NT2/D1 (cell line): ENCODE data around the gene FOXP3.

ENCODE experiments used
- DNase-seq: peaks from one replicate; pipeline ENCODE4 v3.0.0-alpha.2; 2011; ENCODE audit warnings: low read depth, low spot score
- H3K27me3 ChIP-seq: 2 replicates; pipeline ENCODE4 v1.6.0; 2011; ENCODE audit warnings: mild to moderate bottlenecking; ENCODE audit not compliant: insufficient read length, insufficient read depth
- H3K36me3 ChIP-seq: 2 replicates; pipeline ENCODE4 v1.6.1; 2011; ENCODE audit warnings: mild to moderate bottlenecking, low read length, mixed read lengths; ENCODE audit not compliant: insufficient read depth, insufficient read length
- H3K4me1 ChIP-seq: 2 replicates; pipeline ENCODE4 v1.5.1; 2011; ENCODE audit not compliant: insufficient read depth, insufficient read length
- H3K4me3 ChIP-seq: 2 replicates; pipeline ENCODE4 v1.5.1; 2011; ENCODE audit warnings: low read depth; ENCODE audit not compliant: insufficient read length
- H3K9ac ChIP-seq: 2 replicates; pipeline ENCODE4 v1.6.0; 2011; ENCODE audit warnings: low read depth; ENCODE audit not compliant: insufficient read length
- H3K9me3 ChIP-seq: 2 replicates; pipeline ENCODE4 v1.5.1; 2011; ENCODE audit warnings: mild to moderate bottlenecking, low read length; ENCODE audit not compliant: insufficient read depth
- SUZ12 ChIP-seq: IDR thresholded peaks from 2 replicates; pipeline ENCODE4 v1.6.1; 2011; ENCODE audit not compliant: insufficient read length, insufficient read depth; ENCODE audit errors: extremely low read depth
- YY1 ChIP-seq: IDR thresholded peaks from 2 replicates; pipeline ENCODE4 v1.6.1; 2011; ENCODE audit not compliant: insufficient read length, insufficient read depth
- ZNF274 ChIP-seq: IDR thresholded peaks from 2 replicates; pipeline ENCODE4 v1.6.1; 2011; ENCODE audit warnings: mild to moderate bottlenecking, low read depth, low read length

FOXP3 gene

DNA sequence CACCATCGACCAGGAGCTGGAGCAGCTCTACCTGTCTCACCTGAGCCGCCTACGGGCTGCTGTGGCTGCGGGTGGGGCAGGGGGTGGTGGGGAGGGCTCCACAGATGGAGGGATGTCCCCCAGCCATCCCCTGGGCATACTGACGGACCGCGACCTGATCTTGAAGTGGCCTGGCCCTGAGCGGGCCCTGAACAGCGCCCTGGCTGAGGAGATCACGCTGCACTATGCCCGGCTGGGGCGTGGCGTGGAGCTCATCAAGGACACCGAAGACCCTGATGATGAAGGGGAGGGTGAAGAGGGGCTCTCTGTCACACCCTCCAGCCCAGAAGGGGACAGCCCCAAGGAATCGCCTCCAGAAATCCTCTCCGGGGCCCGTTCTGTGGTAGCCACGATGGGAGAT lies 21.6 kb upstream of the FOXP3 start:
- TF ChIP-seq ZNF274 (no peak), SUZ12 (no peak), YY1 (no peak)
- H3K36me3 ChIP-seq = peaks cover 18% of the 10 kb centered on the region
- no peak overlapping the region for H3K4me3 ChIP-seq
- H3K9me3 ChIP-seq = no peaks in the 10 kb centered on the region
- peaks cover 4% of the 10 kb centered on the region for H3K4me1 ChIP-seq
- no peaks in the 10 kb centered on the region for H3K27me3 ChIP-seq
- H3K9ac ChIP-seq = no peak overlapping the region
- DNase-seq = no peak

DNA sequence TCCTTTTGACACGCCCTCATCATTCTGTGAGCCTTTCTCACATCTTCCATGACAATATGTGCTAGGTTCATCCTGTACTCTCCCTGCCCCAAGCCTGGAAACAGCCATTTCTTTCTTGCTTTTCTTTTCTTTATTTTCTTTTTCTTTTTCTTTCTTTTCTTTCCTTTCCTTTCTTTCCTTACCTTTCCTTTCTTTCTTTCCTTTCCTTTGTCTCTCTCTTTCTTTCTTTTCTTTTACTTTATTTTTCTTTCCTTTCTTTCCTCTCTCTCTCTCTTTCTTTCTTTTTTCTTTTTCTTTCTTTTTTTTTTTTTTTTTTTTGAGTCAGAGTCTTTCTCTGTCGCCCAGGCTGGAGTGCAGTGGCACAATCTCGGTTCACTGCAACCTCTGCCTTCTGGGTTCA lies 19.7 kb upstream of the FOXP3 start:
- peaks cover 18% of the 10 kb centered on the region for H3K36me3 ChIP-seq
- H3K4me1 ChIP-seq = peaks cover 5% of the 10 kb centered on the region
- no peak for TF ChIP-seq SUZ12
- H3K27me3 ChIP-seq = no peaks in the 10 kb centered on the region
- H3K9me3 ChIP-seq = no peaks in the 10 kb centered on the region
- no peak overlapping the region for H3K9ac ChIP-seq
- H3K4me3 ChIP-seq = no peak overlapping the region
- DNase-seq = no peak

DNA sequence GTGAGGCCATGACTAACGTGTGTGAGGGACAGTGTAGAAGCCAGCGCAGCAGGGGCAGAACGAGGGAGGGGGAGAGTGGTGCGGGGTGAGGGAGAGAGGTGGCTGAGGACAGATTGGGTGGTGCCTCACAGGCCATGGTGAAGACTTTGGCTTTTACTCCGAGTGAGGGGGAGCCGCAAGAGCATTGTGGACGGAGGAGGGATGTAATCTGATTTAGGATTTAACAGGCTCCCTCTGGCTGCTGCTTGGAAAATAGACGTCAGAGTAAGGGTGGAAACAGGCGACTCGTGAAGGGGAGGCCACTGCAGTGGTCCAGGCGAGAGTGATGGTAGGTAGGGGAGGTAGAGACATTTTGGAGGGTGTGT lies 18.1 kb upstream of the FOXP3 start:
- no peak overlapping the region for H3K4me3 ChIP-seq
- DNase-seq = peak; percentile 32
- H3K27me3 ChIP-seq = no peaks in the 10 kb centered on the region
- no peak for TF ChIP-seq ZNF274
- no peak for TF ChIP-seq SUZ12
- TF ChIP-seq YY1 = no peak
- H3K9me3 ChIP-seq = no peaks in the 10 kb centered on the region
- peaks cover 23% of the 10 kb centered on the region for H3K36me3 ChIP-seq
- no peak overlapping the region for H3K9ac ChIP-seq
- H3K4me1 ChIP-seq = peaks cover 5% of the 10 kb centered on the region

DNA sequence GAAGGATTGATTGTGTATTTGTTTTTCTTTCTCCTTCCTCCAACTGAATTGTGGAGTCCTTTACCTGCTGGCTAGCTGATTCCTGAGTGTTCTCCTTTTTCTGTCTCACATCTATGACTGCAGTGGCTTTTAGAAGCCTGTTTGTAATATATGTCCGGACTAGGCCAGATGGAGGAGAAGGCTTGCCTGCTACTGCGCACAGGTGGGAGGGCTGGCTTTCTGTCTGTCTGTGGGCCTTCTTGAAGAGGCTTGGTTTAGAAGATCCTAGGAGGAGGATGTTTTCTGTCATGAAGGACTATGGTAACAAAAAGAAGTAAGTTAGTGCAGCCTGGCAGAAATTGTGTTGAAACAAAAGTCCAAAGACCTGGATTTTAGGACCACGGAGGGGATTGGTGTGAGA lies 13.6 kb upstream of the FOXP3 start:
- TF ChIP-seq YY1 (no peak), SUZ12 (no peak), ZNF274 (no peak)
- H3K4me3 ChIP-seq = no peak overlapping the region
- H3K4me1 ChIP-seq = peaks cover 5% of the 10 kb centered on the region
- no peak for DNase-seq
- H3K36me3 ChIP-seq = peaks cover 42% of the 10 kb centered on the region
- no peak overlapping the region for H3K9ac ChIP-seq
- no peaks in the 10 kb centered on the region for H3K9me3 ChIP-seq
- no peaks in the 10 kb centered on the region for H3K27me3 ChIP-seq

DNA sequence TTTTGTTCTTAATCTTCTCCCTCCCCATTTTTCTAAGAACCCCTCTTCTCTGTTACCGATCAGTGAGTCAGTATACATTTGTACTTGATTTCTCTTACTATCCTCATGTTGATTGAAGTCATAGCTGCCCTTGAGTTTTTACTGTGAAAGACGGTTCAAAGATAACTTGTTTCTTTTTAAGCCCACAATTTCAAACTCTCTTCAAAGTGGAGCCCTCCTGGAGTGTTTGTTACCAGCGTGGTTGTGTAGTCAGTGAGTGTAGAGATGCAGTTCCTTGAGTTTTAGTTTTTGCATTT lies 13.0 kb upstream of the FOXP3 start:
- no peak for TF ChIP-seq SUZ12
- no peak for TF ChIP-seq ZNF274
- TF ChIP-seq YY1 = no peak

DNA sequence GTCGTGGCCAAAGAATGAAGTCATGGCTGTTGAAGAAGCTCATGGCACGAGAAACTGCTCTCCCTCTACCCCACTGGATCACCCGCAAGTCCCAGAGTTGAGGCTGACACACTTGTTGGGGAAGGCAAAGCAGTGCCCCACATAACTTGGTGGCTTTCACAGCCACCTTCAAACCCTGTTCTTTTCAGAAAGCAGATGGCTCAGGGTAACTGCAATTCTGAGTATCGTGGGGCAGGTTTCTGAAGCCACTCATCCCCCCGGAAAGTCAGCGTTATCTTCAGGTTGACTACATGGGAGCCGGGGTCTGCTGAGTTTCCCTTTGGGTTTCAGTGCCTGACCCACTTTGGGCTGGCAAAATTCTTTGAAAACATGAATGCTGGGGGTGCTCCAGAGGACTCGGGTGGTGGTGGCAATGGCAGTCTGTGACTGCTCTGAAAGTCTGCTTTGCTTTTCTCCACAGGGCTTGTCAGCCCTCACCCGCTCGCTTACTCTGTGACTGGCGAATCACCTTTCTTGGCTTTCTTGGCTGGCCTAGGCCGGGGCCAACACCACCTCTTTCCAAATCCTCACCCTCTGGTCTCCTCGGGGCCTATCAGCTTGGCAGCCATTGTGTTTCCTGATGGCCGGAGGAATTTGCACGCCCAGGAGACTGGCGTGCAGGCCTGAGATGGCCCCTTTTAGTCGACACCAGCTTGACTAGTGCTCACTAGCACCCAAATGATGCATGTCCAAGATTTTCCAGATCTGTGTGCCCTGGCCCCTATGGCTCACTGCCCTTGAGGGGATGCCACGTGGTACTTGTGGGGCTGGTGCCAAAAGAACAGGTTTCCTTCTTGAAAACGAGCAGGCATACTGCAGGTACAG lies 12.4 kb upstream of the FOXP3 start:
- no peak overlapping the region for H3K4me3 ChIP-seq
- H3K4me1 ChIP-seq = peaks cover 5% of the 10 kb centered on the region
- no peak for DNase-seq
- no peak for TF ChIP-seq YY1
- no peak for TF ChIP-seq ZNF274
- TF ChIP-seq SUZ12 = no peak
- no peaks in the 10 kb centered on the region for H3K9me3 ChIP-seq
- H3K27me3 ChIP-seq = no peaks in the 10 kb centered on the region
- H3K36me3 ChIP-seq = peaks cover 53% of the 10 kb centered on the region
- H3K9ac ChIP-seq = peak overlapping the region; percentile 2

More for the DNA sequence above, 13.0 kb upstream of the FOXP3 start:
- no peaks in the 10 kb centered on the region for H3K27me3 ChIP-seq
- no peak overlapping the region for H3K9ac ChIP-seq
- no peak overlapping the region for H3K4me3 ChIP-seq
- H3K4me1 ChIP-seq = peaks cover 5% of the 10 kb centered on the region
- H3K9me3 ChIP-seq = no peaks in the 10 kb centered on the region
- no peak for DNase-seq
- H3K36me3 ChIP-seq = peaks cover 47% of the 10 kb centered on the region

DNA sequence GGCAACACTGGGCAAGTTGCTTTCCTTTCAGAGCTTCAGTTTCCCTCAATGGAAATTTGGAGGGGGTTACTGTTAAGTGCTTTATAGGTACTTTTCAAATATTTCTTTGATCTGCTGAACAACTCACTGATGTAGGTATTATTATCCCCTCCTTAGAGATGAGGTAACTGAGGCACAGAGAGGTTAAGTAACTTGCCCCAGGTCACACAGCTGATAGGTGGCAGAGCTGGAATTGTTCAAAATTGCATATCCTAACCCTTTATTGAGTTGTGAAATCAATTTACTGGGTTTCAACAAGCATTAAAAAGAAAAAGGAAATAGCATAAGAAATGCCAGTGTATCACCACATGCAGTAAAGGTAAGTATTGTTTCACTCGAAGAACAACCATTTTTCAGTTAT lies 11.7 kb upstream of the FOXP3 start:
- H3K9me3 ChIP-seq = no peaks in the 10 kb centered on the region
- no peak overlapping the region for H3K9ac ChIP-seq

More for the DNA sequence above, 11.7 kb upstream of the FOXP3 start:
- no peak for DNase-seq
- Histone ChIP-seq H3K4me1 (peaks cover 7% of the 10 kb centered on the region), H3K27me3 (no peaks in the 10 kb centered on the region), H3K4me3 (no peak overlapping the region), H3K36me3 (peaks cover 60% of the 10 kb centered on the region)
- TF ChIP-seq ZNF274 (no peak), YY1 (no peak), SUZ12 (no peak)
